ENCODE data around the gene VCL.

DNA sequence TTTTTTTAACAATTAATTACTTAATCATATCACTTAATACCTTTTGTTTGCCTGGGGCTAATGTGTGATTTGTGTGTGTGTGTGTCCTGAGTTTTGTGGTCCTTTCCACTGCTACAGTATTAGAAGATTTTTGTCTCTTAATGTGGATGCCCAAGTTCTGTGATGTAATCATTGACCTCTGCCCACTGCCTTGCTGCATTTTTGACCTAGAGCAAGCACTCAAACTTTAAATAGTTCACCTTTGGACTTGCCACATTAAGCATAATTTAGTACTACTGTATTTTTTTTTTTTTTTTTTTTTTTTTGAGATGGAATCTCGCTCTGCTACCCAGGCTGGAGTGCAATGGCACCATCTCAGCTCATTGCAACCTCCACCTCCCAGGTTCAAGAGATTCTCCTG lies 52.7 kb downstream of the VCL start:
- TF ChIP-seq, protein P1, sequence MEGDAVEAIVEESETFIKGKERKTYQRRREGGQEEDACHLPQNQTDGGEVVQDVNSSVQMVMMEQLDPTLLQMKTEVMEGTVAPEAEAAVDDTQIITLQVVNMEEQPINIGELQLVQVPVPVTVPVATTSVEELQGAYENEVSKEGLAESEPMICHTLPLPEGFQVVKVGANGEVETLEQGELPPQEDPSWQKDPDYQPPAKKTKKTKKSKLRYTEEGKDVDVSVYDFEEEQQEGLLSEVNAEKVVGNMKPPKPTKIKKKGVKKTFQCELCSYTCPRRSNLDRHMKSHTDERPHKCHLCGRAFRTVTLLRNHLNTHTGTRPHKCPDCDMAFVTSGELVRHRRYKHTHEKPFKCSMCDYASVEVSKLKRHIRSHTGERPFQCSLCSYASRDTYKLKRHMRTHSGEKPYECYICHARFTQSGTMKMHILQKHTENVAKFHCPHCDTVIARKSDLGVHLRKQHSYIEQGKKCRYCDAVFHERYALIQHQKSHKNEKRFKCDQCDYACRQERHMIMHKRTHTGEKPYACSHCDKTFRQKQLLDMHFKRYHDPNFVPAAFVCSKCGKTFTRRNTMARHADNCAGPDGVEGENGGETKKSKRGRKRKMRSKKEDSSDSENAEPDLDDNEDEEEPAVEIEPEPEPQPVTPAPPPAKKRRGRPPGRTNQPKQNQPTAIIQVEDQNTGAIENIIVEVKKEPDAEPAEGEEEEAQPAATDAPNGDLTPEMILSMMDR (conservative IDR thresholded peaks at IDR 0.05 in 1 of 2, IDR thresholded peaks at IDR 0.05 in 1 of 2; ENCODE audit: extremely low read depth in 1 of 2, insufficient read depth in 1 of 2, low read depth in 1 of 2, low read length in 2 of 2), result no peak
- TF ChIP-seq EZH2 (IDR thresholded peaks at IDR 0.05; ENCODE audit: borderline replicate concordance, low read length), result no peak
